Left lung (tissue), 10 donors: ENCODE measurements around the gene LGALS3. TPM values are rescaled to one million over a fixed set of nuclear protein-coding genes. Genes with fewer than 3 reads are reported as not detected.

Experiments
- ATAC-seq: fragments of 200-7000 bp; cut with Tn5 transposase; one replicate; pipeline ENCODE4 v1.9.1; 2020; ENCODE audit warnings: moderate library complexity
- DNase-seq, 4 donors: peaks; one replicate each; pipeline ENCODE4 v3.0.0-alpha.2; 2013 to 2020
- H3K27ac ChIP-seq, 2 donors: fragments of 200-600 bp; sonication (generic) in 1 of 2; one replicate each; pipeline versions ENCODE4 v1.5.0 to v1.8.0; 2020 to 2021
- H3K27me3 ChIP-seq, 2 donors: fragments of 200-600 bp; sonication (generic) in 1 of 2; one replicate each; pipeline versions ENCODE4 v1.5.0 to v1.8.0; 2020 to 2021
- H3K36me3 ChIP-seq, 2 donors: fragments of 200-600 bp; sonication (generic) in 1 of 2; one replicate each; pipeline versions ENCODE4 v1.5.0 to v1.8.0; 2020 to 2021
- H3K4me1 ChIP-seq, 2 donors: fragments of 200-600 bp; one replicate each; pipeline ENCODE4 v1.8.0; 2021
- H3K4me3 ChIP-seq, 2 donors: fragments of 200-600 bp; sonication (generic) in 1 of 2; one replicate each; pipeline versions ENCODE4 v1.5.0 to v1.8.0; 2020 to 2021; ENCODE audit warnings: mild to moderate bottlenecking in 1 of 2
- H3K9me3 ChIP-seq, 2 donors: fragments of 200-600 bp; sonication (generic) in 1 of 2; one replicate each; pipeline versions ENCODE4 v1.5.0 to v1.8.0; 2020 to 2021
- intact Hi-C, 2 donors: fragments of 100-400 bp; cut with DNase I; formaldehyde crosslinking; loops; one replicate each; pipeline versions ENCODE4 v1.11.2 to v1.14.2; 2022
- polyA plus RNA-seq, 6 donors: library from polyadenylated mRNA; unstranded; fragments of 120-200 nt; gene quantifications; one replicate each; pipeline ENCODE4 v1.2.1, GENCODE V29; 2013; ENCODE audit not compliant: insufficient read length in 6 of 6
- total RNA-seq, 2 donors: library from RNA; stranded (reverse); fragmentation: NEBNext Ultra II Directional; extraction: Animal tissue kit (Norgen Biotek cat#: 25700); gene quantifications; one replicate each; pipeline ENCODE4 v1.2.1, GENCODE V29; 2021
- TF ChIP-seq, protein P1 (sequence below), 2 donors: fragments of 200-600 bp; sonication (generic) in 1 of 2; IDR thresholded peaks; one replicate each; pipeline versions ENCODE4 v1.5.0 to v1.8.0; 2021; ENCODE audit warnings: antibody characterized with exemption in 2 of 2
- donor health status: DM: no; HTN: yes; CAD: no.
- donor health status: DM: no; HTN: no; CAD: no.

LGALS3 gene
- total and polyA plus RNA-seq, 8 donors: 41.2 to 369 (median 51.9) TPM

- H3K27me3 ChIP-seq: no peaks in the 10 kb centered on the region
- ATAC-seq (no peak), DNase-seq (no peak)
- H3K9me3 ChIP-seq: no peaks in the 10 kb centered on the region
- no peak overlapping the region for H3K27ac ChIP-seq
- H3K4me3 ChIP-seq: no peak overlapping the region
- intact Hi-C loops: loop anchor here in 1 of 2 donors (10.0 kb wide), 1 partner anchor 47 kb away; no protein-coding TSS in a partner anchor
- TF ChIP-seq, protein P1, sequence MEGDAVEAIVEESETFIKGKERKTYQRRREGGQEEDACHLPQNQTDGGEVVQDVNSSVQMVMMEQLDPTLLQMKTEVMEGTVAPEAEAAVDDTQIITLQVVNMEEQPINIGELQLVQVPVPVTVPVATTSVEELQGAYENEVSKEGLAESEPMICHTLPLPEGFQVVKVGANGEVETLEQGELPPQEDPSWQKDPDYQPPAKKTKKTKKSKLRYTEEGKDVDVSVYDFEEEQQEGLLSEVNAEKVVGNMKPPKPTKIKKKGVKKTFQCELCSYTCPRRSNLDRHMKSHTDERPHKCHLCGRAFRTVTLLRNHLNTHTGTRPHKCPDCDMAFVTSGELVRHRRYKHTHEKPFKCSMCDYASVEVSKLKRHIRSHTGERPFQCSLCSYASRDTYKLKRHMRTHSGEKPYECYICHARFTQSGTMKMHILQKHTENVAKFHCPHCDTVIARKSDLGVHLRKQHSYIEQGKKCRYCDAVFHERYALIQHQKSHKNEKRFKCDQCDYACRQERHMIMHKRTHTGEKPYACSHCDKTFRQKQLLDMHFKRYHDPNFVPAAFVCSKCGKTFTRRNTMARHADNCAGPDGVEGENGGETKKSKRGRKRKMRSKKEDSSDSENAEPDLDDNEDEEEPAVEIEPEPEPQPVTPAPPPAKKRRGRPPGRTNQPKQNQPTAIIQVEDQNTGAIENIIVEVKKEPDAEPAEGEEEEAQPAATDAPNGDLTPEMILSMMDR (IDR thresholded peaks at IDR 0.05): no peak
- peaks cover 2 to 37% of the 10 kb centered on the region in 2 donors for H3K4me1 ChIP-seq
- H3K36me3 ChIP-seq: peaks cover 4 to 91% of the 10 kb centered on the region in 2 donors
Observed at GRCh38 chr14:55141825-55142224, 12.8 kb downstream of the LGALS3 start.

DNA sequence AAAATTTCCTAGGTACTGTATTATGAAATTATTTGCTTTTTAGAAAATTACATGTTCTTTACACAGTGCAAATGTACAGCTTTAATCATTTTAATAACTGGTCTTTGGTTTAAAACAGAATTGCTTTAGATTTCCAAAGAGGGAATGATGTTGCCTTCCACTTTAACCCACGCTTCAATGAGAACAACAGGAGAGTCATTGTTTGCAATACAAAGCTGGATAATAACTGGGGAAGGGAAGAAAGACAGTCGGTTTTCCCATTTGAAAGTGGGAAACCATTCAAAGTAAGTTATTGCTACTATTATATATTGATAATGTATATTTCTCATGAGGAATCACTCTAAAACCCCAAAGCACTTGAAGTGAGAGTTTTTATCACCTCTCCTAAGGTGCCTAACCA lies 13.4 kb downstream of the LGALS3 start:
- Histone ChIP-seq H3K4me1 (peaks cover 0 to 31% of the 10 kb centered on the region in 2 donors), H3K27me3 (no peaks in the 10 kb centered on the region), H3K27ac (no peak overlapping the region), H3K4me3 (no peak overlapping the region), H3K36me3 (peaks cover 4 to 96% of the 10 kb centered on the region in 2 donors), H3K9me3 (no peaks in the 10 kb centered on the region)
- no peak for DNase-seq
- TF ChIP-seq, protein P1 (IDR thresholded peaks at IDR 0.05): no peak
- ATAC-seq: no peak
- intact Hi-C loops: loop anchor here in 1 of 2 donors (10.0 kb wide), 1 partner anchor 48 kb away; no protein-coding TSS in a partner anchor

- Histone ChIP-seq H3K9me3 (no peaks in the 10 kb centered on the region), H3K36me3 (peaks cover 4 to 59% of the 10 kb centered on the region in 2 donors), H3K27ac (no peak overlapping the region), H3K4me1 (no peaks in the 10 kb centered on the region), H3K27me3 (no peaks in the 10 kb centered on the region), H3K4me3 (no peak overlapping the region)
- no peak for DNase-seq
- no peak for ATAC-seq
- TF ChIP-seq, protein P1 (IDR thresholded peaks at IDR 0.05): no peak
- intact Hi-C loops: loop anchor here in 1 of 2 donors (10.0 kb wide), 1 partner anchor 52 kb away; no protein-coding TSS in a partner anchor
Observed at GRCh38 chr14:55146425-55146824, 17.4 kb downstream of the LGALS3 start.

DNA sequence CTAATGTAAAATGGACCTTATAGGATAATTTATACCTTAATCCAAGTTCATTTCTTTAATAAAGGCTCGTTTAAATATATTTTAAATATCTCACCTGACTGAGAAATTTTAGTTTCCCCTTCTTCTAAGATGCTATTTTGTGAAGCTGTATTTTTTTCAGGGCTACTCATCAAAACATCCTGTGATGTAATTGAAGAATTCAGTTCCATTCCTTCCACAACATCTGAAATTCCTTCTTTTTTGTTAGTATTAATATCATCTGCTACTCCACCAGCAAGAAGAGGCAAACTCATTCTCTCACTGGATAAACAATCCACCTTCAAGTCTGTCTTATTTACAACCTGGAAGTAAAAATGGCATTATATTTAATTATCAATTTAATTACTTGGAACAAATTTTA lies 22.5 kb downstream of the LGALS3 start:
- TF ChIP-seq, protein P1 (IDR thresholded peaks at IDR 0.05): no peak
- no peak overlapping the region for H3K4me3 ChIP-seq
- intact Hi-C loops: no loop called here

GRCh38 chr14:55152052-55152753 lies 23.2 kb downstream of the LGALS3 start:
- TF ChIP-seq, protein P1 (IDR thresholded peaks at IDR 0.05): no peak
- H3K4me1 ChIP-seq: no peaks in the 10 kb centered on the region
- H3K27ac ChIP-seq: no peak overlapping the region
- no peaks in the 10 kb centered on the region for H3K27me3 ChIP-seq
- ATAC-seq (no peak), DNase-seq (no peak)
- H3K36me3 ChIP-seq: peaks cover 0 to 1% of the 10 kb centered on the region in 2 donors
- intact Hi-C loops: no loop called here
- no peak overlapping the region for H3K4me3 ChIP-seq
- H3K9me3 ChIP-seq: no peaks in the 10 kb centered on the region

More for the DNA sequence above, 22.5 kb downstream of the LGALS3 start:
- ATAC-seq (no peak), DNase-seq (no peak)
- H3K27ac ChIP-seq: no peak overlapping the region
- no peaks in the 10 kb centered on the region for H3K4me1 ChIP-seq
- no peaks in the 10 kb centered on the region for H3K9me3 ChIP-seq
- peaks cover 0 to 7% of the 10 kb centered on the region in 2 donors for H3K36me3 ChIP-seq
- no peaks in the 10 kb centered on the region for H3K27me3 ChIP-seq
